Stimulated activated CD4-positive, alpha-beta T cell treated with anti-CD3 and anti-CD28 coated beads, Interleukin-4, amount 100 ng/mL, for 4 hours (primary cell): Measurements from ENCODE around the gene C20orf141.

Experiments used
- DNase-seq, 2 experiments: peaks; one replicate each; pipeline ENCODE4 v3.0.0-alpha.2; 2020

C20orf141 gene

DNA sequence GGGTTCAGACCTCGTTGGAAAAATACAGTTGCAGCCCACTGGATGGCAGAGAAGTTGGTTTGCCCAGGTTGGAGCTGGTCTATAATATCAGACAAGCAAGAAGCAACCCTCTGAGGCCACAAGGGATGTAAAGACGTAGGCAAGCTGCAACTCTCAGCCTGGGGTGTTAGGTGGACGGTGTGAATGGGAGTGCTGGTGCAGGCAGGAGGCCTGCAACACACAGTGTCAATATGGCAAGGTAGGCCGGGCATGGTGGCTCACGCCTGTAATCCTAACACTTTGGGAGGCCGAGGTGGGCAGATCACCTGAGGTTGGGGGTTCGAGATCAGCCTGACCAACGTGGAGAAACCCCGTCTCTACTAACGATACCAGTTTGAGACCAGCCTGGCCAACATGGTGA lies 36.3 kb downstream of the C20orf141 start:
- DNase-seq: no peak

DNA sequence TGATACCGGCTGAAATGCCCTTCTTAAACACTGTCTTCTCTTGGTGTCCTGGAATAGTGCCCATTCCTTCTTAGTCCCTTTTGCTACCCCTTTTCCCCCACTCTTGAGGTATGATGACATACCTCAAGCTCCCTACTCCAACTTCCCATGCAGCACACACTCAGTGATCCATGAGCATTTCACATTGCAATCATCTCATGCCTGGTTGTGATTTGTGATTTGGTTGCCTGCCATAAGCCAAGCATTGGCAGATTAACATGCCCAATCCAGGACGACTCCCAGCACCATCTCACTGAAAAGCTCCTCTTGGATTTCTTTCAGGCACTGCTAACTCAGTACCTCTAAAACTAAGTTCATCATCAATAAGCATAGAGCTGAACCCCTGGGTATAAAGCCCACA lies 43.8 kb downstream of the C20orf141 start:
- DNase-seq: no peak

DNA sequence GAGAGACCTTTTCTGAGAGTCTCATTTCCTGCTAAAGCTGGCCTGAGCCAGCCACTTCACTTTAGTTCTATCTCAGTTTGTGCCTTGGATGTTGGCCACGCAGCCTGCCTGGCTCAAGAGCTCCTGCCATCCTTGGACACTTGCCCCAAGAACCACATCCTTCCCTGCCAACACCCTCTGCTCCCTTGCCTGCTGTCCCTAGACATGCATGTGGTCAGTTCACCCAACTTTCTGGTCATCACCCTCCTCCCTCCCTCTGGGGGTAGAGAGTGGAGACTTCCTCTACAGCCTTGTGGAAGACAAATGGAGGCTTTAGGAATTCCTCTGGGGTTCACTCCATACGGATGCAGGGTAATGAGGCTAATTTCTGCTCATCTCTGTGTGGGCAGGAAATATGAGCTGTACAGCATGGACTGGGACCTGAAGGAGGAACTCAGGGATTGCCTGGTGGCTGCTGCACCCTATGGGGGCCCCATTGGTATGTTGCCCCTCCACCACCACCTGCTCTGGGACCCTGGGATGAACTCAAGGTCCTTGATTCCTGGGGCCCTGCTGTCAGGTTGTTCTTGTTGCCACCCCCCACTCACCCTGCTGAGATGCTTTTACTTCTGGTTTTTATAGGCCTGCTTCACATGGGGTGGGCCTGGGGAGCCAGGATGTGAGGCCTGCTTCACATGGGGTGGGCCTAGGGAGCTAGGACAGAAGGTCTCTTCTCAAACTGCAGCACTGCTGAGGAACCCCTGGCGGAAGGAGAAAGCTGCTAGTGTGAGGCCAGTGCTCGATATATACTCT lies 44.7 kb downstream of the C20orf141 start:
- DNase-seq: no peak

DNA sequence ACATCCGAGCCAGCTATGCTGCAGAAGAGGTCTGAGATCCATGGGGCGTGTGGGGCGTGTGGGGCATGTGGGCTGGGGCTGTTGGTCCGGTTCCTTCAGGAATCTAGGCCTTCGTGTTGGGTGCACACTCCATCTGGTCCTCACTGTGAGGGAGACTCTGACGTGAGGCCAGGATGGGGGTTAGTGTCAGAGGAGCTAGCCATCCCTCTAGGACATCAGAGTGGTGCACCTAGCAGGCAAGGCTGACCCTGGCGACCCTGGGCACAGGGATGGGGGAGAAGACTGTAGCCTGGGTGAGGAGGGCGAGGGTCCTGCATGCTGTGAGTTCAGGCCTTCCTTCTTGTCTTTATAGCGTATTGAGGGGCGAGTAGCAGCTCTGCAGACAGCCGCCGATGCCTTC lies 49.8 kb downstream of the C20orf141 start:
- DNase-seq: no peak

DNA sequence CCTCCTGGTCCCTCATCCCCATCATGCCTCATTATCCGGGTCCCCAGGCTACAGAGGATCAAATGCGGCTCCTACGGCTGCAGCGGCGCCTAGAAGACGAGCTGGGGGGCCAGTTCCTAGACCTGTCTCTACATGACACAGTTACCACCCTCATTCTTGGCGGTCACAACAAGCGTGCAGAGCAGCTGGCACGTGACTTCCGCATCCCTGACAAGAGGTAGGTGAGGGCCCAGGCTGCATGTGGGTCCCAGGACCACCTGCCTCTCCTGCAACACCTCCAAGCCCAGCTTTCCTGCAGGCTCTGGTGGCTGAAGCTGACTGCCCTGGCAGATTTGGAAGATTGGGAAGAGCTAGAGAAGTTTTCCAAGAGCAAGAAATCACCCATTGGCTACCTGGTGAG lies 50.3 kb downstream of the C20orf141 start:
- no peak for DNase-seq
